A549 (cell line): Measurements from ENCODE around the gene PYGM.

Source experiments
- CHD4 ChIP-seq: fragments of 200-600 bp; sonication (generic); IDR thresholded peaks from 2 replicates; pipeline ENCODE4 v1.6.1; 2016; ENCODE audit warnings: antibody characterized with exemption, mild to moderate bottlenecking, borderline replicate concordance
- CTCF ChIP-seq: fragments of >200 bp; sonication (Bioruptor Twin); formaldehyde crosslinking; IDR thresholded peaks from 3 replicates; pipeline ENCODE4 v1.5.1; 2016
- HDAC2 ChIP-seq: fragments of 200-600 bp; sonication (generic); IDR thresholded peaks from 2 replicates; pipeline ENCODE4 v1.6.1; 2016
- JUN ChIP-seq, 2 experiments: fragments of >200 bp; sonication (Bioruptor Twin); formaldehyde crosslinking; IDR thresholded peaks; 2 replicates in 1 of 2; 3 replicates in 1 of 2; pipeline ENCODE4 v1.6.1; 2016 to 2017
- MAX ChIP-seq: IDR thresholded peaks from 2 replicates; pipeline ENCODE4 v1.6.1; 2012
- NR3C1 ChIP-seq: fragments of >200 bp; sonication (Bioruptor Twin); formaldehyde crosslinking; IDR thresholded peaks from 3 replicates; pipeline ENCODE4 v1.6.1; 2017
- POLR2A ChIP-seq: IDR thresholded peaks from 2 replicates; pipeline ENCODE4 v1.6.1; 2012; ENCODE audit warnings: mild to moderate bottlenecking, low read length
- RFX5 ChIP-seq: fragments of 450-650 bp; IDR thresholded peaks from 2 replicates; pipeline ENCODE4 v1.7.1; 2014; ENCODE audit warnings: antibody characterized with exemption, mild to moderate bottlenecking, moderate library complexity
- ZNF302 ChIP-seq: fragments of 250-450 bp; sonication (Bioruptor Pico); IDR thresholded peaks from 2 replicates; pipeline ENCODE4 v1.9.0; 2021; ENCODE audit warnings: inconsistent platforms, mild to moderate bottlenecking, moderate library complexity
- TF ChIP-seq, protein P1 (sequence below): fragments of 450-650 bp; IDR thresholded peaks from 2 replicates; pipeline ENCODE4 v1.6.1; 2014; ENCODE audit warnings: antibody characterized with exemption

DNA sequence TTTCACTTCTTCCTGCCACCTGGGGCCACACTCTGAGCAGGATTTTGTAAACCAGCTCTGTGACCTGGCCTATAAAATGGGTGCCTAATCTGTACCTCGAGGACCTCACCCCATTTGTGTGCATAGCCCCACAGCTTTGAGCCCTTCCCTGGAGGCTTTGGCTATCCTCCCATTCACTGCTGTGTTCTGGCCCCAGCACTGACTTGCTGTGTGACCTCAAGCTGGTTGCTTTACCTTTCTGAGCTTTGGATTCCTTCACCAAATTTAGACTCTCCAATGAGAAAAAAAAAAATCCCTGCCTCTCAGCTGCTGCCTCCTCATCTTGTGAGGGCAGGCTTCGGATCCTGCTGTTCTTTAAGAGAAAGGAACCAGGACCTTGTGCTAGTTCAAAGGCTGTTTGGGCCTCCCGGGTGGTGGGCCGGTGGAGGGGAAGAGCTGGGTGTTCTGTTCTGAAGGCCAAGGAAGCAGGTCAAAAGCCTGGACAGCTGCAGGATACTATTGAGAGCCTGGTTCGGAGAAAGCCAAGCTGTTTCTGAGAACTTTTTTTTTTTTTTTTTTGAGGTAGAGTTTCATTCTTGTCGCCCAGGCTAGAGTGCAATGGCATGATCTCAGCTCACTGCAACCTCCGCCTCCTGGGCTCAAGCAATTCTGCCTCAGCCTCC is 1.1 kb upstream of the PYGM start:
- TF ChIP-seq MAX (no peak), CHD4 (no peak), POLR2A (no peak), RFX5 (no peak), CTCF (no peak), JUN (IDR thresholded peaks at IDR 0.05) (peak in 1 of 2 experiments; percentile 29; a peak in 3 of 5 replicates), ZNF302 (CRISPR knock-in tag) (no peak), HDAC2 (peak; percentile 75; the same call in 1 of the 2 replicates), NR3C1 (no peak)
- TF ChIP-seq, protein P1, sequence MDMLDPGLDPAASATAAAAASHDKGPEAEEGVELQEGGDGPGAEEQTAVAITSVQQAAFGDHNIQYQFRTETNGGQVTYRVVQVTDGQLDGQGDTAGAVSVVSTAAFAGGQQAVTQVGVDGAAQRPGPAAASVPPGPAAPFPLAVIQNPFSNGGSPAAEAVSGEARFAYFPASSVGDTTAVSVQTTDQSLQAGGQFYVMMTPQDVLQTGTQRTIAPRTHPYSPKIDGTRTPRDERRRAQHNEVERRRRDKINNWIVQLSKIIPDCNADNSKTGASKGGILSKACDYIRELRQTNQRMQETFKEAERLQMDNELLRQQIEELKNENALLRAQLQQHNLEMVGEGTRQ, result no peak
